ENCODE data around the gene PLD4.

PLD4 gene

GRCh38 chr14:104937161-104937560 lies 12.5 kb downstream of the PLD4 start:
- Histone ChIP-seq H3K36me3 (ENCODE audit: insufficient read depth, low read length) (no peaks in the 10 kb centered on the region), H2AFZ (ENCODE audit: low read depth, low read length) (no peak overlapping the region), H3K4me3 (ENCODE audit: low read depth in 1 of 2, low read length in 2 of 2) (no peak overlapping the region), H3K4me1 (ENCODE audit: insufficient read depth, low read length) (peaks cover 7% of the 10 kb centered on the region; the same call in 1 of the 2 replicates), H3K79me2 (ENCODE audit: insufficient read depth, low read length) (no peaks in the 10 kb centered on the region), H3K9me3 (ENCODE audit: insufficient read depth, low read length, severe bottlenecking) (no peaks in the 10 kb centered on the region), H4K20me1 (ENCODE audit: insufficient read depth, low read length) (no peaks in the 10 kb centered on the region), H3K9ac (ENCODE audit: low read depth, low read length) (no peak overlapping the region), H3K27ac (ENCODE audit: low read length) (no peak overlapping the region), H3K4me2 (ENCODE audit: insufficient read depth, low read length) (no peak overlapping the region), H3K27me3 (ENCODE audit: insufficient read depth, low read length, poor library complexity) (peaks cover 35% of the 10 kb centered on the region)
- no peak for ATAC-seq (ENCODE audit: insufficient read depth, low read depth)
- DNase-seq = no peak
- TF ChIP-seq EZH2 (IDR thresholded peaks at IDR 0.05; ENCODE audit: borderline replicate concordance, low read depth, low read length, severe bottlenecking) = no peak
- TF ChIP-seq CTCF (IDR thresholded peaks at IDR 0.05; ENCODE audit: borderline replicate concordance, extremely low read depth, low read length, poor library complexity, severe bottlenecking) = no peak

DNA sequence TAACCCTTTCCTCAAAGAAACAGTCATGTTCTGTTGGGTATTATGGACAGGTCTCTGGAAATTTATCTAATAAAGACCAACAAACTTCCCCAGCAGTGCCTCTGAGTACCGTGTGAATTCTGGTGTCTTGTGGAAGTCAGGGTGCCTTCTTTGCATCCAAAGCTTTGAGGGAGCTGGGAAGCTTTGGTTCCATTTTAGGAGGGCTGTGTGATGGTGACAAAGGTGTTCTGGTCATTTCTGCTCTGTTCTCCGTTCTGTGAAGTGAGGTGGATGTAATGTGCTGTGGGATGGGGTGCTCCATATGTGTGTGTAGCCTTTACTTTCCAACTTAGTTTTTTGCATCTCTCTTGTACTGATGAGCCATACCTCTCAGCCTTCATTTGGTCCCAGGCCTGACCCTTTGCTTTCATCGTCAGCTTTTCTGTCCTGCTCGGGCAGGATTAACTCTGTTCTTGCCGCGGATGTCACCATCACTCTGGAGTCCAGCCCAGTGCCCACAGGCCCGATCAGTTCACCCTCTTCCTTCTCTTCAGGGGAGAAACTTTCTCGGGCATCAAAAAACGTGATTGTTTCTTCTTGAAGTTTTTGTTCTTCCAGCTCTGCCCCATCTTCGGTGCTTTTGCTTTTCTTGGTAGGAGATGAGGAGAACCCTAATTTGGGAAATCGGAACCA lies 13.2 kb downstream of the PLD4 start:
- Histone ChIP-seq H3K9ac (ENCODE audit: low read depth, low read length) (no peak overlapping the region), H3K4me1 (ENCODE audit: insufficient read depth, low read length) (peaks cover 7% of the 10 kb centered on the region; the same call in 1 of the 2 replicates), H4K20me1 (ENCODE audit: insufficient read depth, low read length) (no peaks in the 10 kb centered on the region), H2AFZ (ENCODE audit: low read depth, low read length) (no peak overlapping the region), H3K4me2 (ENCODE audit: insufficient read depth, low read length) (no peak overlapping the region), H3K27ac (ENCODE audit: low read length) (no peak overlapping the region), H3K4me3 (ENCODE audit: low read depth in 1 of 2, low read length in 2 of 2) (no peak overlapping the region), H3K9me3 (ENCODE audit: insufficient read depth, low read length, severe bottlenecking) (no peaks in the 10 kb centered on the region), H3K27me3 (ENCODE audit: insufficient read depth, low read length, poor library complexity) (peaks cover 35% of the 10 kb centered on the region), H3K36me3 (ENCODE audit: insufficient read depth, low read length) (no peaks in the 10 kb centered on the region), H3K79me2 (ENCODE audit: insufficient read depth, low read length) (no peaks in the 10 kb centered on the region)
- TF ChIP-seq CTCF (IDR thresholded peaks at IDR 0.05; ENCODE audit: borderline replicate concordance, extremely low read depth, low read length, poor library complexity, severe bottlenecking) (no peak), EZH2 (IDR thresholded peaks at IDR 0.05; ENCODE audit: borderline replicate concordance, low read depth, low read length, severe bottlenecking) (no peak)
- no peak for DNase-seq
- ATAC-seq (ENCODE audit: insufficient read depth, low read depth) = no peak

- DNase-seq (no peak), ATAC-seq (ENCODE audit: insufficient read depth, low read depth) (no peak)
- Histone ChIP-seq H3K79me2 (ENCODE audit: insufficient read depth, low read length) (no peaks in the 10 kb centered on the region), H3K4me2 (ENCODE audit: insufficient read depth, low read length) (no peak overlapping the region), H3K36me3 (ENCODE audit: insufficient read depth, low read length) (no peaks in the 10 kb centered on the region), H4K20me1 (ENCODE audit: insufficient read depth, low read length) (no peaks in the 10 kb centered on the region), H3K9me3 (ENCODE audit: insufficient read depth, low read length, severe bottlenecking) (no peaks in the 10 kb centered on the region), H3K4me3 (ENCODE audit: low read depth in 1 of 2, low read length in 2 of 2) (no peak overlapping the region), H3K27ac (ENCODE audit: low read length) (no peak overlapping the region), H3K9ac (ENCODE audit: low read depth, low read length) (no peak overlapping the region), H2AFZ (ENCODE audit: low read depth, low read length) (no peak overlapping the region), H3K4me1 (ENCODE audit: insufficient read depth, low read length) (0 out of 2 replicates have a peak, but pooled peaks cover 3% of the 10 kb centered on the region), H3K27me3 (ENCODE audit: insufficient read depth, low read length, poor library complexity) (peaks cover 35% of the 10 kb centered on the region)
- TF ChIP-seq CTCF (IDR thresholded peaks at IDR 0.05; ENCODE audit: borderline replicate concordance, extremely low read depth, low read length, poor library complexity, severe bottlenecking) (no peak), EZH2 (IDR thresholded peaks at IDR 0.05; ENCODE audit: borderline replicate concordance, low read depth, low read length, severe bottlenecking) (no peak)
These were observed 13.8 kb downstream of the PLD4 start for GRCh38 chr14:104938436-104938835.
